ENCODE measurements around the gene POU6F2. TPM values are rescaled to one million over a fixed set of nuclear protein-coding genes. Genes with fewer than 3 reads are reported as not detected.

The POU6F2 gene
- total and polyA plus RNA-seq, 2 experiments from 2014 or later, result 7.2 to 7.3 TPM

DNA sequence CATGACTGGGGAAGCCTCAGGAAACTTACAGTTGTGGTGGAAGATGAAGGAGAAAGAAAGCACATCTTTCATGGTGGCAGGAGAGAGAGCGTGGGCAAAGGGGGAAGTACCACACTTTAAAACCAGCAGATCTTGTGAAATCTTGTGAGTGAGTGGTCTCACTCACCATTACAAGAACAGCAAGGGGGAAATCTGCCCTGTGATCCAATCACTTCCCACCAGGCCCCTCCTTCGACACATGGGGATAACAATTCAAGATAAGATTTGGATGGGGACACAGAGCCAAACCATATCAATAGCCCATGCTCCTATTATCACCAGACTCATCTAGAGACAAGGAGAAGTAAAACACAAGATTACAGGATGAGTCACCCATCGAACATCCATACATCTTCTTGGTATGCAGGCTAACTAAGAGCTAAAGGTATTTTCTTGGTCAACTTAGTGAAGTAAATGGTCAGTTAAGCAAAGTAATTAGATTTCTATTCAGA is 533.2 kb downstream of the POU6F2 start (continued):
- TF ChIP-seq, protein P1, sequence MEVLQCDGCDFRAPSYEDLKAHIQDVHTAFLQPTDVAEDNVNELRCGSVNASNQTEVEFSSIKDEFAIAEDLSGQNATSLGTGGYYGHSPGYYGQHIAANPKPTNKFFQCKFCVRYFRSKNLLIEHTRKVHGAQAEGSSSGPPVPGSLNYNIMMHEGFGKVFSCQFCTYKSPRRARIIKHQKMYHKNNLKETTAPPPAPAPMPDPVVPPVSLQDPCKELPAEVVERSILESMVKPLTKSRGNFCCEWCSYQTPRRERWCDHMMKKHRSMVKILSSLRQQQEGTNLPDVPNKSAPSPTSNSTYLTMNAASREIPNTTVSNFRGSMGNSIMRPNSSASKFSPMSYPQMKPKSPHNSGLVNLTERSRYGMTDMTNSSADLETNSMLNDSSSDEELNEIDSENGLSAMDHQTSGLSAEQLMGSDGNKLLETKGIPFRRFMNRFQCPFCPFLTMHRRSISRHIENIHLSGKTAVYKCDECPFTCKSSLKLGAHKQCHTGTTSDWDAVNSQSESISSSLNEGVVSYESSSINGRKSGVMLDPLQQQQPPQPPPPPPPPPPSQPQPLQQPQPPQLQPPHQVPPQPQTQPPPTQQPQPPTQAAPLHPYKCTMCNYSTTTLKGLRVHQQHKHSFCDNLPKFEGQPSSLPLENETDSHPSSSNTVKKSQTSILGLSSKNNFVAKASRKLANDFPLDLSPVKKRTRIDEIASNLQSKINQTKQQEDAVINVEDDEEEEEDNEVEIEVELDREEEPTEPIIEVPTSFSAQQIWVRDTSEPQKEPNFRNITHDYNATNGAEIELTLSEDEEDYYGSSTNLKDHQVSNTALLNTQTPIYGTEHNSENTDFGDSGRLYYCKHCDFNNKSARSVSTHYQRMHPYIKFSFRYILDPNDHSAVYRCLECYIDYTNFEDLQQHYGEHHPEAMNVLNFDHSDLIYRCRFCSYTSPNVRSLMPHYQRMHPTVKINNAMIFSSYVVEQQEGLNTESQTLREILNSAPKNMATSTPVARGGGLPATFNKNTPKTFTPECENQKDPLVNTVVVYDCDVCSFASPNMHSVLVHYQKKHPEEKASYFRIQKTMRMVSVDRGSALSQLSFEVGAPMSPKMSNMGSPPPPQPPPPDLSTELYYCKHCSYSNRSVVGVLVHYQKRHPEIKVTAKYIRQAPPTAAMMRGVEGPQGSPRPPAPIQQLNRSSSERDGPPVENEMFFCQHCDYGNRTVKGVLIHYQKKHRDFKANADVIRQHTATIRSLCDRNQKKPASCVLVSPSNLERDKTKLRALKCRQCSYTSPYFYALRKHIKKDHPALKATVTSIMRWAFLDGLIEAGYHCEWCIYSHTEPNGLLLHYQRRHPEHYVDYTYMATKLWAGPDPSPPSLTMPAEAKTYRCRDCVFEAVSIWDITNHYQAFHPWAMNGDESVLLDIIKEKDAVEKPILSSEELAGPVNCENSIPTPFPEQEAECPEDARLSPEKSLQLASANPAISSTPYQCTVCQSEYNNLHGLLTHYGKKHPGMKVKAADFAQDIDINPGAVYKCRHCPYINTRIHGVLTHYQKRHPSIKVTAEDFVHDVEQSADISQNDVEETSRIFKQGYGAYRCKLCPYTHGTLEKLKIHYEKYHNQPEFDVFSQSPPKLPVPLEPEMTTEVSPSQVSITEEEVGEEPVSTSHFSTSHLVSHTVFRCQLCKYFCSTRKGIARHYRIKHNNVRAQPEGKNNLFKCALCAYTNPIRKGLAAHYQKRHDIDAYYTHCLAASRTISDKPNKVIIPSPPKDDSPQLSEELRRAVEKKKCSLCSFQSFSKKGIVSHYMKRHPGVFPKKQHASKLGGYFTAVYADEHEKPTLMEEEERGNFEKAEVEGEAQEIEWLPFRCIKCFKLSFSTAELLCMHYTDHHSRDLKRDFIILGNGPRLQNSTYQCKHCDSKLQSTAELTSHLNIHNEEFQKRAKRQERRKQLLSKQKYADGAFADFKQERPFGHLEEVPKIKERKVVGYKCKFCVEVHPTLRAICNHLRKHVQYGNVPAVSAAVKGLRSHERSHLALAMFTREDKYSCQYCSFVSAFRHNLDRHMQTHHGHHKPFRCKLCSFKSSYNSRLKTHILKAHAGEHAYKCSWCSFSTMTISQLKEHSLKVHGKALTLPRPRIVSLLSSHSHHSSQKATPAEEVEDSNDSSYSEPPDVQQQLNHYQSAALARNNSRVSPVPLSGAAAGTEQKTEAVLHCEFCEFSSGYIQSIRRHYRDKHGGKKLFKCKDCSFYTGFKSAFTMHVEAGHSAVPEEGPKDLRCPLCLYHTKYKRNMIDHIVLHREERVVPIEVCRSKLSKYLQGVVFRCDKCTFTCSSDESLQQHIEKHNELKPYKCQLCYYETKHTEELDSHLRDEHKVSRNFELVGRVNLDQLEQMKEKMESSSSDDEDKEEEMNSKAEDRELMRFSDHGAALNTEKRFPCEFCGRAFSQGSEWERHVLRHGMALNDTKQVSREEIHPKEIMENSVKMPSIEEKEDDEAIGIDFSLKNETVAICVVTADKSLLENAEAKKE (CRISPR knock-in tag; IDR thresholded peaks at IDR 0.05), result no peak
- TF ChIP-seq EZH2 (IDR thresholded peaks at IDR 0.05; ENCODE audit: low read depth, unreplicated experiment) (no peak), CREB1 (CRISPR knock-in tag; IDR thresholded peaks at IDR 0.05; ENCODE audit: low read depth) (no peak), ZNF331 (CRISPR knock-in tag; IDR thresholded peaks at IDR 0.05; ENCODE audit: low read depth) (no peak)

DNA sequence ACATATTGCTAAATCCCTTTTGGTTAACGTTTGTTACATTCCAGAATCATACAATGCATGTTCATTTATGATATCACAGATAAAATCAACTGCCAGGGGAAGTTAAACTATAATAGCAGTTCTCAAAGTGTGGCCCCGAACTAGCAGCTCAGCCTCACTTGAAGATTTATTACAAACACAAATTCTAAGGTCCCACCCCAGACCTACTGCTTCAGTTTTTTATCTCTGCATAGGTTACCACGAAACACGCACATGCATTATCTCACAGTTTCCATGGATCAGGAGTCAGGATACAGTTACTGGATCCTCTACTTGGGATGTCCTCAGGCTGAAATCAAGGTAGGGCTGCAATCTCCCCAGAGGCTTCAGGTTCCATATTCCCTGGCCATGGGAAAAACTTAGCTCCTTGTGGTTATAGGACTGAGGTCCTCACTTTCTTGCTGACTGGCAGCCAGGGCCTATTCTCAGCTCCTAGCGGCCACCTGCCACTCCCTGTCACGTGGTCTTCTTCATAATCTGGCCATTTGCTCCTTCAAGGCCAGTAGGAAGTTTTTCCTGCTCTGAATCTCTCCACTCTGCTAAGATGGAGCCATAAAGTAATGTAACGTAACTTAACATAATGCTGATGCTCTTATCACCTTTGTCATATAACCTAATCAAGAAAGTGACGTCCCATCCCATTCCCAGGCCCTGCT is 538.0 kb downstream of the POU6F2 start:
- Histone ChIP-seq H4K20me1 (replicated peaks; ENCODE audit: insufficient read depth) (no peaks in the 10 kb centered on the region), H2AFZ (no peak overlapping the region; the same call in 1 of the 2 replicates), H3F3A (replicated peaks; ENCODE audit: low read depth) (no peaks in the 10 kb centered on the region), H3K4me3 (no peak overlapping the region), H3K4me2 (no peak overlapping the region), H3K27ac (ENCODE audit: low read depth) (no peak overlapping the region), H3K36me3 (ENCODE audit: insufficient read depth) (no peaks in the 10 kb centered on the region), H3K4me1 (ENCODE audit: insufficient read depth) (peaks cover 10% of the 10 kb centered on the region; the same call in 1 of the 2 replicates), H3K27me3 (ENCODE audit: insufficient read depth) (no peaks in the 10 kb centered on the region), H3K9me2 (ENCODE audit: insufficient read depth) (no peaks in the 10 kb centered on the region), H3K79me2 (replicated peaks; ENCODE audit: insufficient read depth) (no peaks in the 10 kb centered on the region)
- H3K36me3 Mint-ChIP-seq (ENCODE audit: low read depth), result no peaks in the 10 kb centered on the region
- peaks cover 2% of the 10 kb centered on the region for H3K27me3 Mint-ChIP-seq (ENCODE audit: insufficient read depth, low read depth, poor library complexity)
- H3K27ac Mint-ChIP-seq, result no peak overlapping the region
- peaks cover 10% of the 10 kb centered on the region for H3K4me1 Mint-ChIP-seq
- H3K9me3 Mint-ChIP-seq, result no peaks in the 10 kb centered on the region
- H3K4me3 Mint-ChIP-seq, result no peak overlapping the region
- no peak for DNase-seq (ENCODE audit: low spot score)
- no peak for ATAC-seq
- TF ChIP-seq, protein P2, sequence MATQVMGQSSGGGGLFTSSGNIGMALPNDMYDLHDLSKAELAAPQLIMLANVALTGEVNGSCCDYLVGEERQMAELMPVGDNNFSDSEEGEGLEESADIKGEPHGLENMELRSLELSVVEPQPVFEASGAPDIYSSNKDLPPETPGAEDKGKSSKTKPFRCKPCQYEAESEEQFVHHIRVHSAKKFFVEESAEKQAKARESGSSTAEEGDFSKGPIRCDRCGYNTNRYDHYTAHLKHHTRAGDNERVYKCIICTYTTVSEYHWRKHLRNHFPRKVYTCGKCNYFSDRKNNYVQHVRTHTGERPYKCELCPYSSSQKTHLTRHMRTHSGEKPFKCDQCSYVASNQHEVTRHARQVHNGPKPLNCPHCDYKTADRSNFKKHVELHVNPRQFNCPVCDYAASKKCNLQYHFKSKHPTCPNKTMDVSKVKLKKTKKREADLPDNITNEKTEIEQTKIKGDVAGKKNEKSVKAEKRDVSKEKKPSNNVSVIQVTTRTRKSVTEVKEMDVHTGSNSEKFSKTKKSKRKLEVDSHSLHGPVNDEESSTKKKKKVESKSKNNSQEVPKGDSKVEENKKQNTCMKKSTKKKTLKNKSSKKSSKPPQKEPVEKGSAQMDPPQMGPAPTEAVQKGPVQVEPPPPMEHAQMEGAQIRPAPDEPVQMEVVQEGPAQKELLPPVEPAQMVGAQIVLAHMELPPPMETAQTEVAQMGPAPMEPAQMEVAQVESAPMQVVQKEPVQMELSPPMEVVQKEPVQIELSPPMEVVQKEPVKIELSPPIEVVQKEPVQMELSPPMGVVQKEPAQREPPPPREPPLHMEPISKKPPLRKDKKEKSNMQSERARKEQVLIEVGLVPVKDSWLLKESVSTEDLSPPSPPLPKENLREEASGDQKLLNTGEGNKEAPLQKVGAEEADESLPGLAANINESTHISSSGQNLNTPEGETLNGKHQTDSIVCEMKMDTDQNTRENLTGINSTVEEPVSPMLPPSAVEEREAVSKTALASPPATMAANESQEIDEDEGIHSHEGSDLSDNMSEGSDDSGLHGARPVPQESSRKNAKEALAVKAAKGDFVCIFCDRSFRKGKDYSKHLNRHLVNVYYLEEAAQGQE (IDR thresholded peaks at IDR 0.05; ENCODE audit: unreplicated experiment), result no peak
- TF ChIP-seq, protein P3, sequence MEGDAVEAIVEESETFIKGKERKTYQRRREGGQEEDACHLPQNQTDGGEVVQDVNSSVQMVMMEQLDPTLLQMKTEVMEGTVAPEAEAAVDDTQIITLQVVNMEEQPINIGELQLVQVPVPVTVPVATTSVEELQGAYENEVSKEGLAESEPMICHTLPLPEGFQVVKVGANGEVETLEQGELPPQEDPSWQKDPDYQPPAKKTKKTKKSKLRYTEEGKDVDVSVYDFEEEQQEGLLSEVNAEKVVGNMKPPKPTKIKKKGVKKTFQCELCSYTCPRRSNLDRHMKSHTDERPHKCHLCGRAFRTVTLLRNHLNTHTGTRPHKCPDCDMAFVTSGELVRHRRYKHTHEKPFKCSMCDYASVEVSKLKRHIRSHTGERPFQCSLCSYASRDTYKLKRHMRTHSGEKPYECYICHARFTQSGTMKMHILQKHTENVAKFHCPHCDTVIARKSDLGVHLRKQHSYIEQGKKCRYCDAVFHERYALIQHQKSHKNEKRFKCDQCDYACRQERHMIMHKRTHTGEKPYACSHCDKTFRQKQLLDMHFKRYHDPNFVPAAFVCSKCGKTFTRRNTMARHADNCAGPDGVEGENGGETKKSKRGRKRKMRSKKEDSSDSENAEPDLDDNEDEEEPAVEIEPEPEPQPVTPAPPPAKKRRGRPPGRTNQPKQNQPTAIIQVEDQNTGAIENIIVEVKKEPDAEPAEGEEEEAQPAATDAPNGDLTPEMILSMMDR (conservative IDR thresholded peaks at IDR 0.05; ENCODE audit: low read depth in 2 of 2), result no peak

All from GM23338 (cell line).